SK-N-SH (cell line): ENCODE measurements around the gene SEMA3B.

Experiments used
- EZH2phosphoT487 ChIP-seq: fragments of 200-600 bp; sonication (generic); IDR thresholded peaks from 2 replicates; pipeline ENCODE4 v1.6.1; 2017; ENCODE audit warnings: low read depth, mixed run types, mild to moderate bottlenecking, antibody characterized with exemption, moderate library complexity, borderline replicate concordance
- JUND ChIP-seq: IDR thresholded peaks from 2 replicates; pipeline ENCODE4 v1.4.0; 2012
- POLR2AphosphoS5 ChIP-seq: IDR thresholded peaks from 2 replicates; pipeline ENCODE4 v1.6.1; 2012; ENCODE audit warnings: low read depth, low read length
- RCOR1 ChIP-seq: fragments of 150-350 bp; IDR thresholded peaks from 2 replicates; pipeline ENCODE4 v1.6.1; 2017; ENCODE audit warnings: antibody characterized with exemption, low read length
- SIN3A ChIP-seq: IDR thresholded peaks from 2 replicates; pipeline ENCODE4 v1.6.1; 2012; ENCODE audit warnings: low read depth, mild to moderate bottlenecking, low read length, moderate library complexity, borderline replicate concordance
- SMC3 ChIP-seq: IDR thresholded peaks from 2 replicates; pipeline ENCODE4 v1.6.1; 2012; ENCODE audit warnings: low read depth, low read length, improper control_type of control experiment

DNA sequence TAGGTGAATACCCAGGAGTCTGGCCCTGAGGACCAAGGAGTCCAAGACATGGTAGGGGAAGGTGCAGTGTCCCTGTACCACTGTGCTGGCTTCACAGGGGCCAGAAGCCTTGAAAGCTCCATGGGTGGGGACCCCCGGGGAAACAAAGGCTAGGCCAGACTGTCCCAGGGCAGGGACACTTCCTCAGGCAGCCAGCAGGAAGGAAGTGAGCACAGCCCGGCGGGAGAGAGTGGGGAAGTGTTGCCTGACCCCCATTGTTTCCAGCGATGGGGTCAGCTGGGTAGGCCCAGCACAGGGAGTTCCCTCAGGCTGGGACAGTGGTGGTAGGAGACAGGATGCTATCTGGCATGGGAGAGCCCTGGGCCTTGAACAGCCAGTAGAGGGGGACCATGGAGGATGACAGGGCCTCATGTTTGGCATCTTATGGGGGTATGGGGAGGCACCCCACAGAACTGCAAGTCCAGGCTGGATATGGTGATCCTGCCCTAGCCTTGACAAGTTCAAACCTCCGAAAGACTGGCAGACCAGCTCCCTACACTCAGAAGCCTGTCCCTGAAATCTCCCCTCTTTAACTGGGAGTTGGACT is 54.8 kb downstream of the SEMA3B start:
- TF ChIP-seq JUND (no peak), SMC3 (no peak), EZH2phosphoT487 (no peak), SIN3A (no peak), POLR2AphosphoS5 (0 out of 2 replicates have a peak, but pooled peaks have one; percentile 21), RCOR1 (no peak)
